K562 (cell line): Measurements from ENCODE around the gene WNT3. TPM values are rescaled to one million over a fixed set of nuclear protein-coding genes. Genes with fewer than 3 reads are reported as not detected.

Experiments
- ADNP ChIP-seq: fragments of 200-800 bp; sonication (Bioruptor generic); IDR thresholded peaks from 2 replicates; pipeline ENCODE4 v1.6.1; 2016; ENCODE audit warnings: missing genetic modification characterization, missing compliant biosample characterization
- C11orf30 ChIP-seq: fragments of 450-650 bp; IDR thresholded peaks from 2 replicates; pipeline ENCODE4 v1.6.1; 2016; ENCODE audit warnings: low read depth, mild to moderate bottlenecking
- CREBBP ChIP-seq: IDR thresholded peaks from one replicate; pipeline ENCODE4 v1.6.1; 2012; ENCODE audit warnings: low read depth, mild to moderate bottlenecking, control low read depth, inconsistent platforms, low read length
- DIDO1 ChIP-seq: fragments of 450-650 bp; IDR thresholded peaks from 2 replicates; pipeline ENCODE4 v1.6.1; 2016; ENCODE audit warnings: low read depth, missing biosample characterization, missing genetic modification characterization
- EGR1 ChIP-seq: fragments of 450-650 bp; conservative IDR thresholded peaks from 2 replicates; pipeline ENCODE4 v1.6.1; 2017; ENCODE audit warnings: mild to moderate bottlenecking
- FOXA3 ChIP-seq, 2 experiments: fragments of 450-650 bp in 1 of 2; sonication (generic) in 1 of 2; formaldehyde crosslinking; IDR thresholded peaks in 1 of 2; conservative IDR thresholded peaks in 1 of 2; 2 replicates each; pipeline versions ENCODE4 v1.4.0 to v1.8.0; 2020 to 2022; ENCODE audit warnings: mild to moderate bottlenecking in 2 of 2, missing genetic modification reagents in 1 of 2
- FOXP4 ChIP-seq: sonication (generic); formaldehyde crosslinking; IDR thresholded peaks from 2 replicates; pipeline ENCODE4 v1.8.0; 2022; ENCODE audit warnings: mild to moderate bottlenecking, missing genetic modification reagents, borderline replicate concordance
- GATAD2A ChIP-seq: fragments of 450-650 bp; IDR thresholded peaks from 2 replicates; pipeline ENCODE4 v1.6.1; 2017
- SPI1 ChIP-seq: IDR thresholded peaks from 2 replicates; pipeline ENCODE4 v1.6.1; 2011; ENCODE audit warnings: low read depth, low read length, control low read depth, borderline replicate concordance
- THRB ChIP-seq: fragments of 450-650 bp; formaldehyde crosslinking; conservative IDR thresholded peaks from 2 replicates; pipeline ENCODE4 v1.4.0; 2022; ENCODE audit warnings: mild to moderate bottlenecking, missing genetic modification characterization
- TRIM25 ChIP-seq: fragments of 450-650 bp; IDR thresholded peaks from 2 replicates; pipeline ENCODE4 v1.7.0; 2016; ENCODE audit warnings: borderline replicate concordance
- ZBTB33 ChIP-seq: sonication (generic); formaldehyde crosslinking; IDR thresholded peaks from 2 replicates; pipeline ENCODE4 v1.8.1; 2023; ENCODE audit warnings: mild to moderate bottlenecking, missing genetic modification reagents
- ZFP36 ChIP-seq: fragments of 150-350 bp; IDR thresholded peaks from 2 replicates; pipeline ENCODE4 v1.6.1; 2018; ENCODE audit warnings: low read length, low read depth; ENCODE audit not compliant: partially characterized antibody
- ZNF184 ChIP-seq: sonication (generic); formaldehyde crosslinking; IDR thresholded peaks from 2 replicates; pipeline ENCODE4 v1.5.0; 2020; ENCODE audit warnings: missing genetic modification reagents
- ZNF507 ChIP-seq: conservative IDR thresholded peaks from 2 replicates; pipeline ENCODE4 v1.6.1; 2017; ENCODE audit warnings: missing genetic modification characterization, missing compliant biosample characterization
- polyA plus RNA-seq, 8 experiments: library from polyadenylated mRNA; depleted of rRNA in 4 of 8; stranded (reverse) in 5 of 8; unstranded in 3 of 8; fragments of >200 nt; fragmentation: Nextera tagmentation in 2 of 8; fragmentation: Illumina TruSeq in 1 of 8; extraction: Ambion mirVana in 2 of 8; extraction: Trizol in 1 of 8; gene quantifications; 2 replicates each; pipeline versions ENCODE4 v1.2.1 to v1.2.3, GENCODE V29; 2011 to 2014; ENCODE audit warnings: inconsistent platforms in 1 of 8, missing spikeins in 1 of 8
- total RNA-seq, 7 experiments: library from RNA; depleted of rRNA in 6 of 7; stranded (reverse); fragments of >200 nt in 6 of 7; fragmentation: Illumina TruSeq in 2 of 7; extraction: Trizol in 2 of 7; gene quantifications; 2 replicates each; pipeline versions ENCODE4 v1.2.1 to v1.2.3, GENCODE V29; 2011 to 2021; ENCODE audit warnings: low replicate concordance in 1 of 7
- TF ChIP-seq, protein P1 (sequence below): IDR thresholded peaks from 3 replicates; pipeline ENCODE4 v1.6.1; 2011; ENCODE audit warnings: borderline replicate concordance, mild to moderate bottlenecking; ENCODE audit not compliant: insufficient read length, insufficient read depth
- TF ChIP-seq, protein P2 (sequence below): fragments of 450-650 bp; IDR thresholded peaks from 2 replicates; pipeline ENCODE4 v1.6.1; 2017; ENCODE audit warnings: antibody characterized with exemption

The WNT3 gene
- total and polyA plus RNA-seq, 9 of the 15 experiments (the other 6 are each of a cell fraction or from before 2014, with no cell fraction given) = 1.5 to 6.1 (median 3.3) TPM

GRCh38 chr17:46822388-46822921 is 4.0 kb upstream of the WNT3 start (continued):
- TF ChIP-seq FOXA3 (CRISPR knock-in tag; conservative IDR thresholded peaks at IDR 0.05 in 1 of 2, IDR thresholded peaks at IDR 0.05 in 1 of 2) = 0 out of 4 replicates have a peak, but pooled peaks of 1 of the 2 experiments have one; percentile 24
- peak; percentile 95 for TF ChIP-seq ZBTB33 (CRISPR knock-in tag)
- TF ChIP-seq DIDO1 (tag) = no peak
- no peak for TF ChIP-seq ZNF184 (CRISPR knock-in tag)
- no peak for TF ChIP-seq SPI1
- TF ChIP-seq CREBBP = no peak
- TF ChIP-seq EGR1 = peak; percentile 42; the same call in 1 of the 2 replicates
- no peak for TF ChIP-seq FOXP4 (CRISPR knock-in tag)
- no peak for TF ChIP-seq THRB
- no peak for TF ChIP-seq TRIM25
- peak; percentile 62; the same call in 1 of the 2 replicates for TF ChIP-seq ADNP
- TF ChIP-seq ZFP36 = peak; percentile 22
- TF ChIP-seq, protein P1, sequence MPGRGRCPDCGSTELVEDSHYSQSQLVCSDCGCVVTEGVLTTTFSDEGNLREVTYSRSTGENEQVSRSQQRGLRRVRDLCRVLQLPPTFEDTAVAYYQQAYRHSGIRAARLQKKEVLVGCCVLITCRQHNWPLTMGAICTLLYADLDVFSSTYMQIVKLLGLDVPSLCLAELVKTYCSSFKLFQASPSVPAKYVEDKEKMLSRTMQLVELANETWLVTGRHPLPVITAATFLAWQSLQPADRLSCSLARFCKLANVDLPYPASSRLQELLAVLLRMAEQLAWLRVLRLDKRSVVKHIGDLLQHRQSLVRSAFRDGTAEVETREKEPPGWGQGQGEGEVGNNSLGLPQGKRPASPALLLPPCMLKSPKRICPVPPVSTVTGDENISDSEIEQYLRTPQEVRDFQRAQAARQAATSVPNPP = no peak
- TF ChIP-seq C11orf30 = no peak
- no peak for TF ChIP-seq GATAD2A
- TF ChIP-seq, protein P2, sequence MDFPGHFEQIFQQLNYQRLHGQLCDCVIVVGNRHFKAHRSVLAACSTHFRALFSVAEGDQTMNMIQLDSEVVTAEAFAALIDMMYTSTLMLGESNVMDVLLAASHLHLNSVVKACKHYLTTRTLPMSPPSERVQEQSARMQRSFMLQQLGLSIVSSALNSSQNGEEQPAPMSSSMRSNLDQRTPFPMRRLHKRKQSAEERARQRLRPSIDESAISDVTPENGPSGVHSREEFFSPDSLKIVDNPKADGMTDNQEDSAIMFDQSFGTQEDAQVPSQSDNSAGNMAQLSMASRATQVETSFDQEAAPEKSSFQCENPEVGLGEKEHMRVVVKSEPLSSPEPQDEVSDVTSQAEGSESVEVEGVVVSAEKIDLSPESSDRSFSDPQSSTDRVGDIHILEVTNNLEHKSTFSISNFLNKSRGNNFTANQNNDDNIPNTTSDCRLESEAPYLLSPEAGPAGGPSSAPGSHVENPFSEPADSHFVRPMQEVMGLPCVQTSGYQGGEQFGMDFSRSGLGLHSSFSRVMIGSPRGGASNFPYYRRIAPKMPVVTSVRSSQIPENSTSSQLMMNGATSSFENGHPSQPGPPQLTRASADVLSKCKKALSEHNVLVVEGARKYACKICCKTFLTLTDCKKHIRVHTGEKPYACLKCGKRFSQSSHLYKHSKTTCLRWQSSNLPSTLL = no peak
- TF ChIP-seq ZNF507 = no peak
